ENCODE results near the gene AAR2.

- TF ChIP-seq CTCF (IDR thresholded peaks at IDR 0.05) (no peak; the same call in 1 of the 2 replicates), SIN3A (IDR thresholded peaks at IDR 0.05; ENCODE audit: borderline replicate concordance, insufficient read depth, low read depth, low read length) (no peak), POLR2AphosphoS5 (IDR thresholded peaks at IDR 0.05; ENCODE audit: low read depth, low read length) (no peak), REST (IDR thresholded peaks at IDR 0.05; ENCODE audit: insufficient read depth in 1 of 2, low read depth in 2 of 2, low read length in 1 of 2) (no peak)
Observed at GRCh38 chr20:36210436-36211021, 25.7 kb upstream of the AAR2 start.

All from Panc1 (cell line).